ENCODE data around the gene SLC28A1. TPM values are rescaled to one million over a fixed set of nuclear protein-coding genes. Genes with fewer than 3 reads are reported as not detected.

The SLC28A1 gene
- total and polyA plus RNA-seq, 2 of the 4 experiments (the other 2 are of a cell fraction), result not detected

GRCh38 chr15:84925906-84926305, 41.4 kb downstream of the SLC28A1 start:
- H4K20me1 ChIP-seq (ENCODE audit: insufficient read depth, low read length), result no peaks in the 10 kb centered on the region
- intact Hi-C loops (cut with micrococcal nuclease), result loop anchor here (10.0 kb wide), 1 partner anchor 181 kb away; the partner anchor contains the start of gene ZNF592
- H4K91ac ChIP-seq (ENCODE audit: insufficient read depth, low read depth, low read length), result no peak overlapping the region
- no peak for TF ChIP-seq POLR2A (IDR thresholded peaks at IDR 0.05; ENCODE audit: low read depth, low read length)
- TF ChIP-seq CEBPB (IDR thresholded peaks at IDR 0.05; ENCODE audit: low read depth, low read length), result no peak
- no peak for TF ChIP-seq RAD21 (IDR thresholded peaks at IDR 0.05; ENCODE audit: low read length)
- no peak for TF ChIP-seq FOS (IDR thresholded peaks at IDR 0.05; ENCODE audit: low read depth, low read length)
- no peak for TF ChIP-seq MXI1 (IDR thresholded peaks at IDR 0.05; ENCODE audit: borderline replicate concordance, low read depth, low read length)
- TF ChIP-seq, protein P1, sequence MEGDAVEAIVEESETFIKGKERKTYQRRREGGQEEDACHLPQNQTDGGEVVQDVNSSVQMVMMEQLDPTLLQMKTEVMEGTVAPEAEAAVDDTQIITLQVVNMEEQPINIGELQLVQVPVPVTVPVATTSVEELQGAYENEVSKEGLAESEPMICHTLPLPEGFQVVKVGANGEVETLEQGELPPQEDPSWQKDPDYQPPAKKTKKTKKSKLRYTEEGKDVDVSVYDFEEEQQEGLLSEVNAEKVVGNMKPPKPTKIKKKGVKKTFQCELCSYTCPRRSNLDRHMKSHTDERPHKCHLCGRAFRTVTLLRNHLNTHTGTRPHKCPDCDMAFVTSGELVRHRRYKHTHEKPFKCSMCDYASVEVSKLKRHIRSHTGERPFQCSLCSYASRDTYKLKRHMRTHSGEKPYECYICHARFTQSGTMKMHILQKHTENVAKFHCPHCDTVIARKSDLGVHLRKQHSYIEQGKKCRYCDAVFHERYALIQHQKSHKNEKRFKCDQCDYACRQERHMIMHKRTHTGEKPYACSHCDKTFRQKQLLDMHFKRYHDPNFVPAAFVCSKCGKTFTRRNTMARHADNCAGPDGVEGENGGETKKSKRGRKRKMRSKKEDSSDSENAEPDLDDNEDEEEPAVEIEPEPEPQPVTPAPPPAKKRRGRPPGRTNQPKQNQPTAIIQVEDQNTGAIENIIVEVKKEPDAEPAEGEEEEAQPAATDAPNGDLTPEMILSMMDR (conservative IDR thresholded peaks at IDR 0.05; ENCODE audit: low read depth, low read length), result no peak
- no peak for TF ChIP-seq MAFK (IDR thresholded peaks at IDR 0.05; ENCODE audit: low read depth, low read length)
- TF ChIP-seq SMC3 (IDR thresholded peaks at IDR 0.05; ENCODE audit: low read depth, low read length), result no peak
- TF ChIP-seq BHLHE40 (IDR thresholded peaks at IDR 0.05; ENCODE audit: low read depth, low read length), result no peak
- no peak for TF ChIP-seq CHD1 (IDR thresholded peaks at IDR 0.05; ENCODE audit: low read depth, low read length)
- TF ChIP-seq USF2 (IDR thresholded peaks at IDR 0.05; ENCODE audit: low read depth, low read length), result no peak
- H3K14ac ChIP-seq (replicated peaks; ENCODE audit: low read depth, low read length), result no peak overlapping the region
- H3K4ac ChIP-seq (ENCODE audit: low read depth, low read length), result no peak overlapping the region
- no peak overlapping the region for H4K5ac ChIP-seq (ENCODE audit: low read depth, low read length)
- H3K36me3 ChIP-seq (ENCODE audit: control insufficient read depth, insufficient read depth, low read length), result no peaks in the 10 kb centered on the region
- CTCF ChIA-PET, result no interaction called here
- no peak overlapping the region for H3K56ac ChIP-seq (ENCODE audit: extremely low read depth, insufficient read depth, low read length)
- no peaks in the 10 kb centered on the region for H3K79me1 ChIP-seq (ENCODE audit: low read depth in 1 of 2, low read length in 2 of 2)
- no peak overlapping the region for H2AFZ ChIP-seq (replicated peaks; ENCODE audit: low read length, poor library complexity)
- no peak overlapping the region for H4K8ac ChIP-seq (ENCODE audit: low read depth in 2 of 2, low read length in 2 of 2)
- DNase-seq (no peak), ATAC-seq (ENCODE audit: low read depth) (no peak)
- no peak overlapping the region for H2BK15ac ChIP-seq (ENCODE audit: low read depth, low read length)
- H2AK5ac ChIP-seq (ENCODE audit: low read depth, low read length), result no peak overlapping the region
- no peak overlapping the region for H3K4me2 ChIP-seq (ENCODE audit: low read depth, low read length)
- no TSS peak for BruUV-seq (replicated peaks)
- H3K18ac ChIP-seq (ENCODE audit: low read depth, low read length), result no peak overlapping the region
- H2BK120ac ChIP-seq (ENCODE audit: low read depth, low read length), result no peak overlapping the region
- no peaks in the 10 kb centered on the region for H3K9me3 ChIP-seq (ENCODE audit: control insufficient read depth, insufficient read depth, low read length)
- no peak overlapping the region for H3K27ac ChIP-seq (ENCODE audit: insufficient read depth, low read length)
- H2BK20ac ChIP-seq (ENCODE audit: low read depth, low read length), result no peak overlapping the region
- no CpG with 5 or more reads among the region's 1 CpG for WGBS, 2 experiments (ENCODE audit: extremely low coverage in 2 of 2, insufficient read length in 1 of 2)
- H3K9ac ChIP-seq (ENCODE audit: low read depth, low read length), result no peak overlapping the region
- dilution Hi-C loops (cut with HindIII; ENCODE audit: low sequenced_read_pairs, unreplicated experiment), result no loop called here
- H2AK9ac ChIP-seq (replicated peaks; ENCODE audit: low read depth, low read length, poor library complexity), result no peak overlapping the region
- peaks cover 4% of the 10 kb centered on the region; the same call in 1 of the 2 replicates for H3K9me1 ChIP-seq (ENCODE audit: insufficient read depth, low read length)
- no peak overlapping the region for H3K23ac ChIP-seq (ENCODE audit: low read depth, low read length)
- peaks cover 2% of the 10 kb centered on the region for H3K4me1 ChIP-seq (ENCODE audit: control insufficient read depth, insufficient read depth, low read length)
- no peaks in the 10 kb centered on the region; the same call in 1 of the 2 replicates for H3K27me3 ChIP-seq (ENCODE audit: control insufficient read depth, insufficient read depth, low read length)
- in situ Hi-C loops (cut with MboI; ENCODE audit: low sequenced_read_pairs), result loop anchor here (5.0 kb wide), 1 partner anchor 339 kb away; no protein-coding TSS in a partner anchor
- no peak overlapping the region for H3K4me3 ChIP-seq (ENCODE audit: insufficient read depth, low read depth, low read length)
- POLR2A ChIA-PET (ENCODE audit: unreplicated experiment), result no interaction called here
- H2BK5ac ChIP-seq (ENCODE audit: low read depth, low read length, poor library complexity, severe bottlenecking), result no peak overlapping the region
